GM18502 (cell line): Measurements from ENCODE around the gene GLRA3.

ENCODE experiments used
- ATAC-seq: cut with Tn5 transposase; IDR thresholded peaks from one replicate; pipeline ENCODE4 v1.9.1; 2021; ENCODE audit warnings: mild to moderate bottlenecking; ENCODE audit not compliant: unreplicated experiment, poor library complexity

GLRA3 gene

GRCh38 chr4:174611792-174612191, 217.3 kb downstream of the GLRA3 start:
- no peak for ATAC-seq

GRCh38 chr4:174607792-174608191, 221.3 kb downstream of the GLRA3 start:
- no peak for ATAC-seq

GRCh38 chr4:174604198-174604597, 224.8 kb downstream of the GLRA3 start:
- no peak for ATAC-seq

- no peak for ATAC-seq
Measured at GRCh38 chr4:174600391-174600790, 228.7 kb downstream of the GLRA3 start.

- ATAC-seq = no peak
Measured at GRCh38 chr4:174598800-174599199, 230.2 kb downstream of the GLRA3 start.

GRCh38 chr4:174596513-174596912, 232.5 kb downstream of the GLRA3 start:
- no peak for ATAC-seq

- ATAC-seq = no peak
Measured at GRCh38 chr4:174595141-174595929, 233.7 kb downstream of the GLRA3 start.

- no peak for ATAC-seq
Measured at GRCh38 chr4:174593701-174594100, 235.3 kb downstream of the GLRA3 start.

- ATAC-seq = no peak
Measured at GRCh38 chr4:174592985-174593335, 236.1 kb downstream of the GLRA3 start.

- ATAC-seq = no peak
Measured at GRCh38 chr4:174592256-174592984, 236.6 kb downstream of the GLRA3 start.

- peak; percentile 98 for ATAC-seq
Measured at GRCh38 chr4:174591243-174592021, 237.6 kb downstream of the GLRA3 start.

- ATAC-seq = no peak
Measured at GRCh38 chr4:174590336-174590735, 238.7 kb downstream of the GLRA3 start.
